Esophagus (tissue), 2 donors: Measurements from ENCODE around the gene BTLA. TPM values are rescaled to one million over a fixed set of nuclear protein-coding genes. Genes with fewer than 3 reads are reported as not detected.

Experiments
- H3K27ac ChIP-seq, 2 donors: one replicate each; pipeline ENCODE4 v1.5.1; 2013; ENCODE audit warnings: low read depth in 2 of 2, mild to moderate bottlenecking in 2 of 2, inconsistent platforms in 1 of 2, low read length in 1 of 2, moderate library complexity in 1 of 2
- H3K27me3 ChIP-seq, 2 donors: one replicate each; pipeline ENCODE4 v1.6.1; 2013; ENCODE audit warnings: low read length in 2 of 2, control low read depth in 1 of 2, mild to moderate bottlenecking in 1 of 2; ENCODE audit not compliant: insufficient read depth in 2 of 2, control insufficient read depth in 1 of 2
- H3K36me3 ChIP-seq, 2 donors: one replicate each; pipeline ENCODE4 v1.6.1; 2013; ENCODE audit warnings: low read length in 1 of 2; ENCODE audit not compliant: control insufficient read depth in 2 of 2, insufficient read depth in 2 of 2
- H3K4me1 ChIP-seq, 2 donors: one replicate each; pipeline ENCODE4 v1.6.1; 2013; ENCODE audit warnings: low read length in 1 of 2; ENCODE audit not compliant: control insufficient read depth in 2 of 2, insufficient read depth in 2 of 2
- H3K4me3 ChIP-seq, 2 donors: one replicate each; pipeline ENCODE4 v1.5.1; 2013; ENCODE audit warnings: low read length in 2 of 2, mild to moderate bottlenecking in 2 of 2, low read depth in 1 of 2, moderate library complexity in 1 of 2
- H3K9me3 ChIP-seq, 2 donors: one replicate each; pipeline ENCODE4 v1.6.1; 2013; ENCODE audit warnings: mild to moderate bottlenecking in 2 of 2, low read depth in 1 of 2, low read length in 1 of 2, moderate library complexity in 1 of 2; ENCODE audit not compliant: control insufficient read depth in 2 of 2, insufficient read depth in 1 of 2
- WGBS, 2 donors: extraction: QIAGEN DNeasy Blood & Tissue Kit; methylation state at CpG; one replicate each; pipeline ENCODE4 v1.1.7; 2013; 5-methylcytosine and 5-hydroxymethylcytosine counted together
- polyA plus RNA-seq, 2 donors: library from polyadenylated mRNA; stranded (reverse); fragments of 200-250 nt; gene quantifications; one replicate each; pipeline ENCODE4 v1.2.3, GENCODE V29; 2013
- donor health status: healthy with polysubstance abuse.
- donor health status: Bipolar disorder and iron deficiency.

BTLA gene
- polyA plus RNA-seq, 2 donors, result 0.07 to 0.22 TPM

- H3K27me3 ChIP-seq, result no peaks in the 10 kb centered on the region
- WGBS, 2 donors, result 95 to 98% methylated on average over 1 of the region's 1 CpG
Measured at GRCh38 chr3:112492124-112492523, 7.1 kb downstream of the BTLA start.

GRCh38 chr3:112491373-112491772, 7.9 kb downstream of the BTLA start:
- Histone ChIP-seq H3K4me1 (no peaks in the 10 kb centered on the region), H3K9me3 (no peaks in the 10 kb centered on the region), H3K27me3 (no peaks in the 10 kb centered on the region), H3K4me3 (no peak overlapping the region), H3K27ac (no peak overlapping the region), H3K36me3 (no peaks in the 10 kb centered on the region)

More at GRCh38 chr3:112492124-112492523, 7.1 kb downstream of the BTLA start:
- no peak overlapping the region for H3K4me3 ChIP-seq
- H3K9me3 ChIP-seq, result no peaks in the 10 kb centered on the region
- no peaks in the 10 kb centered on the region for H3K4me1 ChIP-seq
- H3K36me3 ChIP-seq, result no peaks in the 10 kb centered on the region
- no peak overlapping the region for H3K27ac ChIP-seq

DNA sequence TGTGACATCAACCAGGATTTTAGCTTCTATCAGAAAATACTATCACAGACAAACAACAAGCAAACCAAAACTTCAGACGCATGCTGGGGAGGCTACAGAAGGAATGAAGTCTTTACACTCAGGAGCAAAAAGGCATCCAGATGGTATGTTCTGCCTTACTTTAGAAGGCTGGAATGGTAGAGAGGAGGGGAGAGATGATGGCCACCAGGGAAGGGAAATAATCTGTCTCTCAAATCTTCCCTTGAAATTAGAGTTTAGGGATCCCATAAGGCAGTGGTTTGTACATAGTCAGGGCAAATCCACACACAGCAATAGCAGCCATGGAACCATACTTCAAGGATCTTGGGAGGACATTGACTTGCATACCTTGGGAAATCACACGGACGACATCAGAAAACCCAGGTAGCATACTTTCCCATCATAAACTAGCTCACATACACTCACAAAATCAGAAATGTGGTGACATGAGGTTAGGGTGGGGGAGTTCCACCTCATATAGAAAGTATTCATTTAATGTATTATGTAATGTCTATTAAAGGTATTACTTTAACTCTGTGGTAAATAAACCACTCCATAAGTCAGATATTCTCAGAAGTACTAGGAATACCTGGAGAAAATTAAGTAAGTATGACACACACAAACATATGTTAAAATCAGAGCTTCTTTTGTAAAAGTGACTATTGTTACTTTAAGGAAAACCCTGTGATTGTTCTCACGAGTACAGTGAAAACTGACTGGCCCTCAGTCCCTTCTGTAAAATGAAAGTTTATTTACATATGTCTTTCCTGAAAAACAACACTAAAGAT, 9.4 kb downstream of the BTLA start:
- Histone ChIP-seq H3K4me1 (no peaks in the 10 kb centered on the region), H3K4me3 (no peak overlapping the region), H3K36me3 (no peaks in the 10 kb centered on the region), H3K27me3 (no peaks in the 10 kb centered on the region), H3K27ac (no peak overlapping the region), H3K9me3 (no peaks in the 10 kb centered on the region)
- 69 to 78% methylated on average over 4 of the region's 4 CpGs for WGBS, 2 donors

DNA sequence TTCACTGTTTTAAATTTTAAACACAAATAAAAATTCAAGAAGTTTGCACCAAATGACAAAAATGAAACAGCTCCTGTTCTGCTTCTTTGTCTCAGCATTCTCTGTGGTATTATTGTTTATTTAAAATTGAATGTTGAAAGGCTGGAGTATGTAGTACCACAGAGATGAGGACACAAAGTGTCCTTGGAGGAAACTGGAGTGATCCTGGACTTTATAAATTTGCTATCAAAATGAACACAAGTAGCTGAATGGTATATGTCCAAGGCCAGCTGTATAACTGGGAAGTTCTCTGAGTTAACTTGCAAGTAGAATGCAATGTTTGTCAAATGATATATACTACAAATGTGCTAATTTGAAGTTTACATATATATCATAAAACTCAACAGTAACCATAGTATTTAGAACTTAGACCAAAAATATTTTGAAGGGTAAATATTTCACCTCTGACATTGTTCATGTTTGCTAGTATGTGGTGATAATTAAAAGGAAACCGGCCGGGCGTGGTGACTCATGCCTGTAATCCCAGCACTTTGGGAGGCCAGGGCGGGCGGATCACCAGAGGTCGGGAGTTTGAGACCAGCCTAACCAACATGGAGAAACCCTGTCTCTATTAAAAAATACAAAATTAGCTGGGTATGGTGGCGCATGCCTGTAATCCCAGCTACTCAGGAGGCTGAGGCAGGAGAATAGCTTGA, 12.3 kb downstream of the BTLA start:
- H3K4me1 ChIP-seq, result no peaks in the 10 kb centered on the region
- H3K4me3 ChIP-seq, result no peak overlapping the region
- no peaks in the 10 kb centered on the region for H3K9me3 ChIP-seq
- H3K27me3 ChIP-seq, result no peaks in the 10 kb centered on the region
- WGBS, 2 donors, result 72 to 90% methylated on average over 7 of the region's 7 CpGs
- no peak overlapping the region for H3K27ac ChIP-seq
- H3K36me3 ChIP-seq, result no peaks in the 10 kb centered on the region

GRCh38 chr3:112484352-112484751, 14.9 kb downstream of the BTLA start:
- no peaks in the 10 kb centered on the region for H3K27me3 ChIP-seq
- H3K27ac ChIP-seq, result no peak overlapping the region
- H3K36me3 ChIP-seq, result no peaks in the 10 kb centered on the region
- no peak overlapping the region for H3K4me3 ChIP-seq
- no peaks in the 10 kb centered on the region for H3K4me1 ChIP-seq
- H3K9me3 ChIP-seq, result no peaks in the 10 kb centered on the region
- 88 to 97% methylated on average over 4 of the region's 4 CpGs for WGBS, 2 donors

GRCh38 chr3:112482675-112483074, 16.6 kb downstream of the BTLA start:
- Histone ChIP-seq H3K9me3 (no peaks in the 10 kb centered on the region), H3K4me3 (no peak overlapping the region), H3K4me1 (no peaks in the 10 kb centered on the region), H3K27ac (no peak overlapping the region), H3K27me3 (no peaks in the 10 kb centered on the region), H3K36me3 (no peaks in the 10 kb centered on the region)
- 72 to 79% methylated on average over 1 of the region's 1 CpG for WGBS, 2 donors

- Histone ChIP-seq H3K27me3 (no peaks in the 10 kb centered on the region), H3K9me3 (no peaks in the 10 kb centered on the region), H3K4me3 (no peak overlapping the region), H3K4me1 (no peaks in the 10 kb centered on the region), H3K27ac (no peak overlapping the region), H3K36me3 (no peaks in the 10 kb centered on the region)
Measured at GRCh38 chr3:112481302-112481721, 18.0 kb downstream of the BTLA start.

GRCh38 chr3:112477891-112478290, 21.4 kb downstream of the BTLA start:
- whole genome bisulfite sequencing, 2 donors, result 79 to 84% methylated on average over 1 of the region's 1 CpG
- no peaks in the 10 kb centered on the region for H3K36me3 ChIP-seq
- no peaks in the 10 kb centered on the region for H3K4me1 ChIP-seq
- no peaks in the 10 kb centered on the region for H3K27me3 ChIP-seq
- H3K9me3 ChIP-seq, result no peaks in the 10 kb centered on the region
- H3K27ac ChIP-seq, result no peak overlapping the region
- no peak overlapping the region for H3K4me3 ChIP-seq

DNA sequence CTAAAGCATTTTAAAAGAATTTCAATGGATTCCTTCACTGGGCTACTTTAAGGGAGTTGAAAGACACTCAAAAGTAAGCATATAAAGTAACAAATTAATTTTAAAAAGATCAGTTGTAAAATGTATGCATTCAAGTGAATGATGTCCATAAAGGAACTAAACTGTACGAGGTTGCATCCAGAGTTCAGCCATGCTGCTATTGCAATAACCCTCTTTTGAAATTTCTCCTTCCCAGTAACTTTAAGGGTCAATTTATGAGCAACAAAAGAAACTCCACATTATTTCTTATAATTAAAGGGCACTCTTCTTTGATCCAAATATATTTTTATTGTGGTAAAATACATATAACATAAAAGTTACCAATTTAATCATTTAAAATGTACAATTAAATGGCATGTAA, 22.9 kb downstream of the BTLA start:
- Histone ChIP-seq H3K36me3 (no peaks in the 10 kb centered on the region), H3K4me3 (no peak overlapping the region), H3K4me1 (no peaks in the 10 kb centered on the region), H3K27ac (no peak overlapping the region), H3K27me3 (no peaks in the 10 kb centered on the region), H3K9me3 (no peaks in the 10 kb centered on the region)
- WGBS, 2 donors, result 87 to 92% methylated on average over 1 of the region's 1 CpG

- Histone ChIP-seq H3K27me3 (no peaks in the 10 kb centered on the region), H3K4me3 (no peak overlapping the region), H3K9me3 (no peaks in the 10 kb centered on the region), H3K4me1 (no peaks in the 10 kb centered on the region), H3K36me3 (no peaks in the 10 kb centered on the region), H3K27ac (no peak overlapping the region)
- 94 to 97% methylated on average over 2 of the region's 2 CpGs for WGBS, 2 donors
Measured at GRCh38 chr3:112474796-112475195, 24.5 kb downstream of the BTLA start.
